A549 treated with CORT108297 at 1 μM for 4 hours (cell line): Measurements from ENCODE around the gene CDH19. TPM values are rescaled to one million over a fixed set of nuclear protein-coding genes. Genes with fewer than 3 reads are reported as not detected.

Source experiments
- total RNA-seq: library from RNA; stranded (reverse); fragments of 200-300 nt; extraction: Qiagen RNA extraction; gene quantifications from 5 replicates; pipeline ENCODE4 v1.2.3, GENCODE V29; 2022

Gene CDH19
- 0.62 to 1.8 TPM (median 1.1 TPM) in 5 replicates for total RNA-seq

GRCh38 chr18:66603941-66604627, at the start of gene CDH19:
Gene CDH19, minus strand, starts transcription at chr18:66604090. Its CDS starts 31,886 bp downstream, at chr18:66572204.

